Dedifferentiated amniotic fluid mesenchymal stem cell (primary cell): ENCODE data around the gene LSAMP.
A peak's percentile ranks its signal among the peaks of the same experiment; 100 is the strongest.
"Not testable (repeated sequence)": the region's sequence is repeated elsewhere in the genome, so short reads cannot be mapped to it uniquely, and the experiment has no call there.

ENCODE experiments used
- DNase-seq: peaks from one replicate; pipeline ENCODE4 v3.0.0-alpha.2; 2016; ENCODE audit errors: extremely low spot score

LSAMP gene

DNA sequence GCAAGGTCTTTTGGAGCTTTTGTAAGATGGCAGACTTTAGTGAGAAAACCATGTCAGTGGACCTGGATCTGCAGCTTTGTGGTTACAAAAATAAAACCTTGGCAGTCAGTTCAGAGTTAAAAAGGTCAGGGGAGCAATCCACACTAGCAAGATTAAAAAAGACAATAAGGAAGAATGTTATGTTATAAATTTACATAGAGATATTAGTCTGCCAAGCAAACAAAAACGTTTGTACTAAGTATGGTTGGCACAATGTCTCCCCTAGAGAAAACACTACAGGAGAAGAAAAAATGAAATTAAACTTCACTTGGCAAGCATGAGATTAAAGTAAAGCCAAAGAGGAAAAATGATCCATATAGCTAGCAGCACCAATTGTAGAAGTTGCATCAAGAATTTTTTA, 205.0 kb downstream of the LSAMP start:
- DNase-seq: no peak

DNA sequence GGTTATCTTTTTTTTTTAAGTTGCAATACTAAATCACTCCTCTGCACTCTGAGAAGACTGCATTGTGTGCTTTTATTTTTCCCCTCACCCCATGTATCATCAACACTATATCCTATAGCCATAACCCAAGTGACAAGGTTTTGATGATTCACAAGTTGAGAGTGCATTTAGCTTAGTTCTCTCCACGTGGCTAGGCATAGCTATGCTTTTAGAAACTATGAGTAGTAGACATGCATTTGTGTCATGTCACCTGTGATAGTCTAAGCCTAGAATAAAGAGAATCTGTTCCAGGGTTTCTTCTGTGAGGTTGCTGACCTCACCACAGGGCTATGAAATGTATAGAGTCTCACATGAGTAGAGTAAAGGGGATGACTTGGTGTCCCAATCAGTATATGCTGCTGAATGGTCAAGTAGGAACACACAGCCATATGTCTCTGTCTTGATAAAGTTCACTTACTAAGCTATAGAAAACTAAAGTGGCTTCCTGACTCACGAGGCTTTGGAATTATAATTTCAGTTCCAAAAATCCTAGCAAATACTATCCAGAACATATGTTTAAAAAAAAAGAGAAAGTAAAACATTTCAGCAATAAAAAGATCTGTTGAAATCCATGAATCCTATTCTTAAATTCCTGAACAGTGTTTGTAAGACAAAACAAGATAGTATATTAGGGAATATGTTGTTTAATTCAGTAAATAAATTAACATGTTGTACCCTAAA, 206.3 kb downstream of the LSAMP start:
- DNase-seq: no peak

DNA sequence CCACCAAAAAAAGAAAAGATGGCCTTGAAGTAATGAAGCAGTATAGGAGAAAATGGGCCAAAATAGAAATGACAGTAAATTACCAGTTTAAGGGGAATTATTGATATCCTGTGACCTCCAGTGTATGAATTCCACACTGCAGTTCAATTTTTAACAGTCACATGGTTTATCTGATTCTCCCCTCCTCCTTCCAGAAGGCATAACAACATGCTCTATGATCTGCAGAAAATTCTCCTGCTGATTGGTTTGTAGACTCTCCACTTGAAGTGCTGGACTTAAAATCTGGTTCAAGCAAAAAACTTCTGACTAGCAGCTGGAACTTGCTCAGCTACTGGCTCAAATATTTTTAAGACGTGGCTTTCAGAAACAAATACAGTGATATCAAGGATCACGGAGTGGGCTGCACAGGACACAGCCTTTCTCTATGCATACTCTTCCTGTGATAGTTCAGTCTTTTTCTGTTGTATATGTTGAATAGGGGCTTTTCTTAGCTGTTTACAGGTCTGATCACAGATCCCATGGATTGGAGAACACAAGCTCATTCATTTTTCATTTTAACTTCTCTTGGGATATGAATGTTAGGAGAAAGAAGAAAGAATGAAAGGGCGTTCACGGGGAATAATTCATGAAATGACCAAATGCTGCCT, 211.5 kb downstream of the LSAMP start:
- no peak for DNase-seq

DNA sequence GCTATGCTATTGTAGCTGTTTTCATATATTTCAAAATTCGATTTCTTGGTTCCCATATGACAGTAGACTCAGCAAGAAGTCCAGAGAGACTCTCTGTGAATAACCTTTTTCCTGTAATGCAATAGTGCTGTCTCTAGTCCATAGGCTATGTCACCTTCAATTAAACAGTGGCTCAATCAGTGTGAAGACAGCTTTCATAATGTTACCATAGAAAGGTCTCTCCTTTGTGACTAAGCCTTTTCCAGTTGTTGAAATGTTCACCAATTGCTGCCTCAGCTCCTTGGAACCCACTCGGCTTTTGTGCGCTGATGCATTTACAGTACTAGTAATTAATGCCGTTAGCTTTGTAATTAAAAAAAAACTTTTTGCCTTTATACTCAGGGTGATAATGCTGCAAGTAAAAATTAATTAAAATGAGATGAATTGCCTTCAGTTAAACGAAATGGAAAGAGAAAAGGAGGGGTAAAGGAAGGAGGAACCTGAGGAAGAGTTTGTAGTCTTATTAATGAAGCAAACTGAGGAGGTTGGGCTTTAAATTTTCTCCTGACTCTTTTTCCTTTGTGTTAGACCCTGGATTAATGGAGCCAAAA, 214.8 kb downstream of the LSAMP start:
- DNase-seq: no peak

DNA sequence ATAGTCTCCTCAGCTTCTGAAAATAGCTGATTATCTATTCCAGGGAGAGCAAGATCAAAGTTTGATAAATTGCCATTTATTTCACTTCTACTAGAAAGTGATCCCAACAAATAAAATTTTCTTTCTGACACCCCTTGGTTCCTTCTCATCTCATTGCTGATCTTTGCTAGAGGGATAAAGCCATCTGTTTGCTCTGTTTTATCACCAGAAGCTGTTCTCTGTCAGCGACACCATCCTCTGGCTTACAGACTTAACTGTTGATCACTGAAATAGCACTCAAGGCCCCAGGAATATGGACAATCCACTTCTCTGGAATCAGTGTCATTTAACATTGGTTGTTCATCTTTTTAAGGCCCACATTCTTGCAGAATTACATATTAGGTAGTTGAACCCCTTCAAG, 219.0 kb downstream of the LSAMP start:
- DNase-seq: no peak

DNA sequence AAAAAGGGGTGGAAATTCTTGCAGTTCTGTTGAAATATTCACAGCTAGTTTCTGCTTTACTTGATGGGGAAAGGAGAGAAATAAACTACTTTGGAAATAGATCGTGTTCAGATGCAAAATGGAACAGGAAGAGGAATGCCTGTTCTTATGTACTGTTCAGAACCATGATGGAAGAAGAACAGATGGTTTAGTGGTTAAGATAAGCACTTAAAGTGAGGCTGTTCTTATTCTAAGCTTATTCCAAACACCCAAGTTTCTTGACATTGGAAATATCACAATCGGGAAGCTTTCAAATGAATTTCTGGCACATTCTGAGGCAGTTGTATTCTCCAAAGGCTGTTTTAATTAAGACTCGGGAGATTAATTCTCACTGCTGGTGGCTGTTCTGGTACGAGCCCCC, 228.5 kb downstream of the LSAMP start:
- DNase-seq: no peak

DNA sequence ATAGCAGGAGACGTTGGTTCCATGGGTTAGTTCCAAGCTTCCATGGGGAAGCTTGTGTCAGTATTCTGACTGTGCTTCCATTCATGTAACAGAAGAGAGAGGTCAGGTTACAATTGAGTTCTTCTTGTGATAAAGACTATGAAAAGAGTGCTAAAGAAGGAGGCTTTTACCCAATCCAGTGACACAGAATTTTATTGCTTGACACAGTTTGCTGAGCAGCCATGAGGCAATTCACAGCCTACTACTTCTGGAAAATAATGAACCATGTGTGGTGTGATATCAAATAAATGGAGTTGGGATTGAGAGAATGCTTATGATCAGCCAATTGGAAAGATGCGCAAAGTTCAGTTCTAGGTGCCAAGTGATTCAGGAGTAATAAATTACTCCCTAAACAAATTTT, 233.4 kb downstream of the LSAMP start:
- DNase-seq: no peak

DNA sequence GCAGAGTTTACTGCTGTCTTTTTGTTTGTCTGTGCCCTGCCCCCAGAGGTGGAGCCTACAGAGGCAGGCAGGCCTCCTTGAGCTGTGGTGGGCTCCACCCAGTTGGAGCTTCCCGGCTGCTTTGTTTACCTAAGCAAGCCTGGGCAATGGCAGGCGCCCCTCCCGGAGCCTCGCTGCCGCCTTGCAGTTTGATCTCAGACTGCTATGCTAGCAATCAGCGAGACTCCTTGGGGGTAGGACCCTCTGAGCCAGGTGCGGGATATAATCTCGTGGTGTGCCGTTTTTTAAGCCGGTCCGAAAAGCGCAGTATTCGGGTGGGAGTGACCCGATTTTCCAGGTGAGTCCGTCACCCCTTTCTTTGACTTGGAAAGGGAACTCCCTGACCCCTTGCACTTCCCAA, 236.5 kb downstream of the LSAMP start:
- not testable (repeated sequence) for DNase-seq

DNA sequence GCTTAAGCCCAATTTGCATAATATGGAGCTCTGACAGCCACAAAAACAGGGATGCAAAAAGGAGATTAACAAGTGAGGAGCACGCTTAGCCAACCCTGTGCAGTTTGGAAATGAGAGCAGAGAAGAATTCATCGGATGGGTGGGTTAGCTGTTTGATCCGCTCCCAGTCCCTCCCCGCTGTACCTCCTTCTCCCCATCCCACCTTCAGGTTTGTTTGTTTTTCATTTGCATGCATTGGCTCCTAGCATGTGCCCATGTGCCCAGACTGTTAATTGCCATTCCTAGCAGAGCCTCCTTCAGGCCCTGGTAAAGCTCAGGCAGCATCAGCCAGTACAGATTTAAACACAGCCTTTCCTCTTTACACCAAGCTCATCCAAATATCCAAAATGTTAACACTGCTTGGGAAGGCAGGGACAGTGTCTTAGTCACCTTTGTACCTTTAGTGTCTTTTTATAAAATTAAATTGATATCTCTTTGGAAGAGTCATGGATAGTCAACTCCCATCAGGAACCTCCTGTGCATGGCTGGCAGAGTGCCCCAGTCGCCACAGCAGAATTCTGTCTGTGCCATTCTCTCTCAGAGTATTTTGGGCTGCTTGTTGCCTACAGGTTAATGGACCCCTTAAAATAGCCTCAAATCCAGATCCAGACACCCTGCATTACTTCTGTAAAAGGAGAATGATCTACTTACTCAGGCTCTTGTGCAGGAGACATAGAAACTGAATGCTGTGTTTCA, 244.2 kb downstream of the LSAMP start:
- DNase-seq: no peak

DNA sequence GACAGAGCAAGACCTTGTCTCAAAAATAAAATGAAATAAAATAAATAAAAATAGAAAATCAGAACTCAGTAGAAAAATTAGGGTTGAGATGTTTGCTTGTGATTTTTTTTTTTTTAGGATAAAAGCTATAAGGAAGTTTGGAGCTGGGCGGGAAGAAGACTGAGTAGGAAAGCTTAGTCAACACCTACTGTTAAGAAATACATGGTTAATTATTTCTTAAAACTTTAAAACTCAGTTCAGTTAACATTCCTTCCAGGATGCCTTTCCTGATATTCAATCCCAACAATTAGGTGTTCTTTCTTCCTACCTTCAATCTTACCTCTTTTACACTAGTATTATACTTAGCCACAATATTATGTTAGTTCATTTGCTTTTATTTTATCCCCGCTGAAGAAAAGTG, 246.2 kb downstream of the LSAMP start:
- DNase-seq: no peak

DNA sequence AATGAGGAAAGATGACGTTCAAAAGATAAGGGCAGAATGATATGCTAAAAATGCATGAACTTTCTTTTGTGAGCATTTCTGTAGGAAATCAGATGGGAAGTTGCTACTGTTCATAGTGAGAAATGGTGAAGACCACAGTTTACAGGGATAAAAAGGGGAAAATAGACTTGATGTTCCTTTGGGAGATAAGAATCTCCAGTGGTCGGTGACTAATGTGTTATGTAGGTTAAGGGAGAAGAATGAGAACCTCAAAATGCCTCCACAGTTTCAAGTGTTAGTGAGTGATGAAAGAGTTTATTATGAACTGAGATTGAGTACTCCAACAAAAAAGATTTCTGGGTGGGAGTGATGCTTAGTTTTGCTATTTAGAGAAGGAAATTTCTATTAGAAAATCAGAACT, 247.2 kb downstream of the LSAMP start:
- DNase-seq: no peak

DNA sequence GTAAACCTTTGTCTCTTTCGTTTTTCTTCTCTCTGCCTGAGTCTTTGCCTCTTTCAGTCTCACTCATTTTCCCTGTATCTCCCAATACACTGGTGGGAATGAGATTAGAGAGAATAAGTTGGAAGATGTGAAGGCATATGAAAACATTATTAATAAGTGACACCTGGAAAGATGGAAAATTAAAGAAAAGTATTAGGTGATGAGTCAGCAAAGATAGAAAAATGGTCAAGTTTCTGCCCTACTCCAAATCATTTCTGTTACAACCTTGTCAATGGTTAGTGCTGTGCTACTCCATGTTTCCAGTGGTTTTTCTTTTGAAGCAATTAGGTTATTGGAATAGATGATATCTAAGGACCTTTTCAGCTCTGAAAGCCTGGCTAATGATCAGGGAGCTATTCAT, 252.8 kb downstream of the LSAMP start:
- no peak for DNase-seq

DNA sequence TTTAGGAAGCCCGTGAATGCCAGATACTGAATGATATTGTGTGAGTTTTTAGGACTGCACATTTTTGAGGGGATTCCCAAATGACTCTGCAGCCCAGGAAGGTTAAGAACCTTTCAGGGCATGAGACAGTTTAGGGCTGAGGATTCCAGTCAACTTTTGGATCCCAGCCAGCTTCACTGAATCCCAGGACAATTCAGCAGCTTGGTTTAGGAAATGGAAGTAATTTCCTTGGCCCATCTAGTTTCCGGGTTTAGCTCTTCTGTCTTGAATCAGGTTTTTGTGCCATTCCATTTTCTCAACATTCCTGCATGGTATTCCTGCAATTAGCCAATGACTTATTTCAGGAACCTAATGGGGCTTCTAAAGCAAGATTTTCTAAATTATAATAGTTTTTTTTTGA, 253.9 kb downstream of the LSAMP start:
- no peak for DNase-seq

DNA sequence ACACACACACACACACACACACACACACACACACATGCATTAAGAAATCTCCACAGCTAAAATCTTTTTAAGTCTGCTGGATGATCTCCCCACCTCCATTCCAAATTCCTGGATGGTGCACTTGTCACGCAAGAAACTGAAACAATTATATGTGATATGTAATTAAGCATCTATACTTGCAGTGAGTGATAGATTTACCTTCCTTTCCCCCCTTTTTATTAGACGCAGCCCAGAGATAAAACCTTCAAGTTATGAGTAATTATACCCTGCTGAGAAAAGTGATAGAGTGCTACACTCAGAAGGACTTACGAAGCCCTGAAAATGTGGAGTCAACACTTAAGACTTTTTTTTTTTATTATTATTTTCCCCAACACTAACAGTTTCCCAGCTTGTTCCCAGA, 255.2 kb downstream of the LSAMP start:
- DNase-seq: no peak

DNA sequence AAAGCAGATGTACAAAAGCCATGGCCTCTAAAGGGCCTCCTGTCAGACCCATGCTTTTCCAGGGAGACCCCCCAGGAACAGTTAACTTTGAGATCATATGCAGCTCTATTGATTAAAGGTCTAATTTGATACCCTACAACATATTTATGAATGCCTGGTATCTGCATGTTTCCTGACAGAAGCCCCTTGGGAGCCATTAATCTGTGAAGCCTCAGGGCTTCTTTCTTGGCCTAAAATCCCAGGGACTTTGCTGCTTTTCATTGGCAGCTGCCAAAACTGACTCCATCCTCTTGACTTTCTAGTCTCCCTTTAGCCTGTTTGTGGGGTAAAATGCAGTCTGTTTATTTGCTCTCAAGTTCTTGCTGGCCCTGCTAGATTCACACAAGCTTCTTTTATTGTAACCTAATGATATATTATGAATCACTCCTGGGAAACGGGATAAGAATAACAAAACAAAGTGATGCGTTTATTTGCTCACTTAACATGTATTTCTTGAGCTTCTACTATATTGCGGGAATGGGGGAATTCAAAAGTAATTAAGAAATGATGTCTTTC, 257.0 kb downstream of the LSAMP start:
- no peak for DNase-seq

DNA sequence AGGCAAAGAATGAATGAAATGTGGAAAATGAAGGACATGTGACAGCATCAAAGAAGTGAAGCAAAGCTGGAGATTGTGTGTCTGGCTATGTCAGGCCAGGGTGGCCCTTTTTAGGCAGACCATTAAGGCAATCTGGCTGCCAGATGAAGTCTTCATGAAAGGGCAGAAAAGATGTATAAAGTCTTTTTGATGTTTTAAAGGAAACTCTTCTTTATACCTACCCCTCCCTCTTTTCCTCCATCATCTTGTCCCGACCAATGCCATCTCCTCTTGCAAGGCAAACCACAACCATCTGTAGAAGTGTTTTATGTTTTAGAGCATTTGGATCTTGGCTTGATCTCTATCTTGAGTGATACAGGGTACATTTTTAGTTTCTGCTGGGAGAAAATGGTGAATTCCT, 259.2 kb downstream of the LSAMP start:
- DNase-seq: no peak

DNA sequence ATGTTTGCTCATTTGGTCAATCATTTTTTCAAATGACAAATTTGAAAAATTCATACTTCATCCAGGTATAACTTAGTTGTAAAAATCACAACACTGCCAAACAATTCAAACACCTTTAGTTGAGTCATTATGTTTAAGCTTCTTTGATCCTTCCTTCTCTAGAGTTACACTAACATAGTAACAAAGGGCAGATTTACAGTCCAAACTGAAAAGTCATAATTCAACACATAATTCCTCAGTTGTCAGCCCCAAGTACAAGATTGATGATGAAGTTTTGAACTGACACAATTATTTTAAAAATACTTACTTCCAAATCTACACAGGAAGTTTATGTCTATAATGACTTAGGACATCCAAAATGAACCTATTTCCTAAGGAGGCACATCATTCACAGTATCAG, 264.1 kb downstream of the LSAMP start:
- no peak for DNase-seq

DNA sequence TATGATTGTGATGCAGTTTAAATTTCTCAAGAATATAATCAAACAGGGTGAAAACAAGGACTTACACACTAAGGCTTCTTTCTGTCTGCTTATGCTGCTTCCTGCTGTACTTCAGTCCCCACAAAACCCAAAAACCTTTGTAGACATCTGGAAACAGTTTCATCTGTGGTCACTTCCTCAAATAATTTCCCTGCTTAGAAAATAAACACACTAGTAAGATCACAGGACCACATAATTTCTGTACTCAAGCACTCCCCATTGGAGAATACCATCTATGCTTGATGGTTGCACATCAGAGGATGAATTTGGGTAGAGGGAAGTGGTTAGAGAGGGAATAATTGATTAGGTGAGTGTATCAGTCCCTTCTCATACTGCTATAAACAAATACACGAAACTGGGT, 266.2 kb downstream of the LSAMP start:
- peak; percentile 77 for DNase-seq

DNA sequence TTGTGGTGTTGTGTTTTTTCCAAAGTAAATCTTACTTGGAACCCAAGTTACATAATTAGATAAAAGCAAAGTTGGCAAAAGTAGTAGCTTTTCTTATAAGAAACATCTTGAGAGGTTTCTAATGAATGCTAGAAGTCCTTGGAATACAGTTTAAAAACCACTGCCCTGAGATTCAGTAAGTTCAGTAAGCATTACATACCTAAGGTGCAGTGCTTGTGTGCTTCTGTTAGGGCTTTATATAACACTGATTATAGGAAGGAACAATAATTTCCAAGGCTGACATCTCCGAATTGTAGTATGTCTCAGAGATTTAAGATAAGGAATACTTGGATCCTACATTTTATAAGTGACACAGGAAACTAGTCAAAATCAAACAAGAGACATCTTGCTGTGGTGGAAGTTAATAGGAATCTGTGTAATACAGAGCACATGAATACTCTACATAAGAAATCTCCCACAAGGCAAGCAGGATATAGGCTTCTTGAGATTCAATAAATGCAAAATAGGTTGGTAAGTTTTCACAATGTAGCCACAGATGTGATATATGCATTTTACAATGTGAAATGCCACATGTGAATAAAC, 268.2 kb downstream of the LSAMP start:
- no peak for DNase-seq

DNA sequence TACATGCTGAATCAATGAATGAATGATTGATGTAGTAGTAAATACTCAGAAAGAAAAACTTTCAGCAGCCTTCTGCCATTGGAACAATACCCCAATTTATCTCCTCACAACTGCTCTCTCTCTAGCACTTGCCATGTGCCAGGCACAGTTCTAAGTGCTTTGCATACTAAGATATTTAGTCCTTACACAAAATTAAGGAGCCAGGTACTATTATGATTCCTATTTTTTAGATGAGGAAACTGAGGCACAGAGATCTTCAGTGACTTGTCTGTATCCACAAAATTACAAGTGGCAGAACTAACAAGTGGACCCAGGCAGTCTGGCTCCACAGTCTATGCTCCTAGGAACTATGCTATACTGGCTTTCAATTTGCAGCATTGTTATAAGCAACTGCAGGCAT, 279.2 kb downstream of the LSAMP start:
- DNase-seq: no peak

DNA sequence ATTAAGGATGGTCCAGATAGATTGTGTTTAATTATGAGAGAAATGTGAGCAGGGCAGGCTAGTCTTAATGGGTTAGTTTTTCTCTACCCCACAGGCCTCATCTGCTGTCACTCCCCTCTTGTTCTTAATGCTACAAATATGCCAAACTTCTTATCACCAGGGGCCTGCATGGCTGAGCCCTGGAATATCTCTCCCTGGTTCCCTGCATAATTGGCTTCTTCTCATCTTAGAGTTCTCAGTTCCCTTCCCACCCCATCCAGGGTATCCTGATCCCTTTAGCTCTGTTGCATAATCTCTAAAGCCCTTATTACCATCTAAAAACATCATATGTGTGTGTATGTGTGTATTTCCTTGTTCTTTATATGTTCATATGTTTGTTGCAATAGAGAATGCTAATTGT, 279.6 kb downstream of the LSAMP start:
- DNase-seq: no peak

DNA sequence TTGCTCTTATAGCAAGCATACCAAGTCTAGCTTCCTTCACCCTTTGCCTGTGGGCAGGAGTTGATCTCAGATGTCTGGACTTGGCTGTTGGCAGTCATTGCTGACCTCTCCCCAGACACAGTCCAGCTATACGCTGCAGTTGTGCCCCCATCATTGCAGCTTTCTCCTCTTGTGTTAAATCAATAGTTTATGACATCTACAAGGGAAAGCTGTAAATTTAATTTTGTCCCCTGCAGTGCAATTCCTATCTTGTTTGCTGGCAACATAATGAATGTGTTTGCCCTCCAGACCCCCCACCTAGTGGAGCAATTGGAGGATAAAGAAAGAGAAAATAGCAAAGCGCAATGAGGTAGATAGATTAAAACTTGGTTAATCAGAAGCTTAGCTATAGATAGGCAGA, 280.2 kb downstream of the LSAMP start:
- no peak for DNase-seq
